SU-DHL-6 (cell line): Measurements from ENCODE around the gene CAMK2D.

Experiments
- H2AFZ ChIP-seq: fragments of 200-600 bp; sonication (generic); 2 replicates; pipeline ENCODE4 v1.6.1; 2014; ENCODE audit warnings: low read depth, mild to moderate bottlenecking, moderate library complexity, mixed read lengths, antibody characterized with exemption, low read length; ENCODE audit not compliant: severe bottlenecking
- H3F3A ChIP-seq: fragments of 200-600 bp; shearing (Covaris generic); 2 replicates; pipeline ENCODE4 v1.6.0; 2016; ENCODE audit warnings: antibody characterized with exemption, mild to moderate bottlenecking; ENCODE audit not compliant: insufficient read depth
- H3K27ac ChIP-seq: fragments of 200-600 bp; sonication (generic); 2 replicates; pipeline ENCODE4 v1.5.1; 2016; ENCODE audit warnings: low read depth, mild to moderate bottlenecking, low read length, moderate library complexity, mixed read lengths
- H3K27me3 ChIP-seq: fragments of 200-600 bp; sonication (generic), shearing (Covaris generic); 2 replicates; pipeline ENCODE4 v1.6.0; 2014; ENCODE audit warnings: mild to moderate bottlenecking, low read length
- H3K36me3 ChIP-seq: fragments of 200-600 bp; sonication (generic); 2 replicates; pipeline ENCODE4 v1.6.1; 2014; ENCODE audit warnings: mild to moderate bottlenecking, low read length, mixed read lengths
- H3K4me2 ChIP-seq: fragments of 300-600, 200-600 bp; shearing (Covaris generic), sonication (generic); 2 replicates; pipeline ENCODE4 v1.6.0; 2014; ENCODE audit warnings: low read length, low read depth, mild to moderate bottlenecking; ENCODE audit not compliant: poor library complexity, severe bottlenecking
- H3K4me3 ChIP-seq: fragments of 200-600 bp; sonication (generic); 2 replicates; pipeline ENCODE4 v1.5.1; 2014; ENCODE audit warnings: antibody characterized with exemption, low read length, mild to moderate bottlenecking, mixed read lengths; ENCODE audit not compliant: insufficient read depth, poor library complexity, severe bottlenecking
- H3K79me2 ChIP-seq: fragments of 200-600 bp; sonication (generic); 2 replicates; pipeline ENCODE4 v1.6.1; 2014; ENCODE audit warnings: mild to moderate bottlenecking, low read length, moderate library complexity; ENCODE audit not compliant: insufficient read depth
- H3K9ac ChIP-seq: fragments of 200-600 bp; sonication (generic); 2 replicates; pipeline ENCODE4 v1.7.0; 2014; ENCODE audit warnings: mild to moderate bottlenecking, low read length
- H3K9me2 ChIP-seq: fragments of 200-600 bp; sonication (generic); replicated peaks from 2 replicates; pipeline ENCODE4 v1.6.1; 2014; ENCODE audit warnings: low read length; ENCODE audit not compliant: insufficient read depth
- H3K9me3 ChIP-seq: fragments of 200-600 bp; sonication (generic); 2 replicates; pipeline ENCODE4 v1.6.1; 2014; ENCODE audit warnings: low read length, mixed read lengths; ENCODE audit not compliant: insufficient read depth
- H4K20me1 ChIP-seq: fragments of 200-600 bp; sonication (generic); 2 replicates; pipeline ENCODE4 v1.6.1; 2014; ENCODE audit warnings: low read depth, mild to moderate bottlenecking, antibody characterized with exemption, low read length, moderate library complexity, mixed read lengths
- EZH2phosphoT487 ChIP-seq: fragments of 200-600 bp; sonication (generic), shearing (Covaris generic); conservative IDR thresholded peaks from 2 replicates; pipeline ENCODE4 v1.6.1; 2018; ENCODE audit warnings: mild to moderate bottlenecking, antibody characterized with exemption, low read length, moderate library complexity, mixed read lengths
- TF ChIP-seq, protein P1 (sequence below): fragments of 200-600 bp; sonication (generic); IDR thresholded peaks from one replicate; pipeline ENCODE4 v1.5.1; 2017; ENCODE audit warnings: antibody characterized with exemption, mild to moderate bottlenecking, low read length, moderate library complexity; ENCODE audit not compliant: insufficient read depth, poor library complexity, severe bottlenecking

The CAMK2D gene

DNA sequence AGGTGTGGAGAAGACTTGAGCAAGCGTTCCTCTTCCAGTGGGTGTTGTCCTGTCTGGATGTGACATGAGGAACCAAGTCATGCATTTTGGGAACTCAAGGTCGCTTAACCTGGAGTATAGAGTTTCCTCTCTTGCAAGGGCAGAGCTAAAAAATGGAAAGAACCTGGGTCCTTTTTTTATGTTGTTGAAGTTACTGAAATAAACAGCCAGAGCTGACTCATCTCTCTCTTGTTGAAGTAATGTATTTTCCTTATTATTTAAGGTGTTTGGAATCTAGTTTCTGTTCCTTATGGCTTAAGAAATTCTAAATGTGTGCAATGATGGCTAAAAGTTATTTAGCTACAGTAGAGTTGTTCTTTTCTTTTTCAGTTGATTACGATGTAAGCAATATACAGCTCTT is 314.5 kb downstream of the CAMK2D start:
- H3F3A ChIP-seq = no peaks in the 10 kb centered on the region
- H3K9ac ChIP-seq = no peak overlapping the region
- no peaks in the 10 kb centered on the region for H4K20me1 ChIP-seq
- no peak overlapping the region for H3K27ac ChIP-seq
- TF ChIP-seq, protein P1, sequence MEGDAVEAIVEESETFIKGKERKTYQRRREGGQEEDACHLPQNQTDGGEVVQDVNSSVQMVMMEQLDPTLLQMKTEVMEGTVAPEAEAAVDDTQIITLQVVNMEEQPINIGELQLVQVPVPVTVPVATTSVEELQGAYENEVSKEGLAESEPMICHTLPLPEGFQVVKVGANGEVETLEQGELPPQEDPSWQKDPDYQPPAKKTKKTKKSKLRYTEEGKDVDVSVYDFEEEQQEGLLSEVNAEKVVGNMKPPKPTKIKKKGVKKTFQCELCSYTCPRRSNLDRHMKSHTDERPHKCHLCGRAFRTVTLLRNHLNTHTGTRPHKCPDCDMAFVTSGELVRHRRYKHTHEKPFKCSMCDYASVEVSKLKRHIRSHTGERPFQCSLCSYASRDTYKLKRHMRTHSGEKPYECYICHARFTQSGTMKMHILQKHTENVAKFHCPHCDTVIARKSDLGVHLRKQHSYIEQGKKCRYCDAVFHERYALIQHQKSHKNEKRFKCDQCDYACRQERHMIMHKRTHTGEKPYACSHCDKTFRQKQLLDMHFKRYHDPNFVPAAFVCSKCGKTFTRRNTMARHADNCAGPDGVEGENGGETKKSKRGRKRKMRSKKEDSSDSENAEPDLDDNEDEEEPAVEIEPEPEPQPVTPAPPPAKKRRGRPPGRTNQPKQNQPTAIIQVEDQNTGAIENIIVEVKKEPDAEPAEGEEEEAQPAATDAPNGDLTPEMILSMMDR = no peak
- TF ChIP-seq EZH2phosphoT487 = no peak
- H3K79me2 ChIP-seq = no peaks in the 10 kb centered on the region
- H3K9me2 ChIP-seq = no peaks in the 10 kb centered on the region
- H3K9me3 ChIP-seq = no peaks in the 10 kb centered on the region
- H3K4me2 ChIP-seq = no peak overlapping the region
- no peaks in the 10 kb centered on the region for H3K36me3 ChIP-seq
- no peak overlapping the region for H2AFZ ChIP-seq
- no peak overlapping the region for H3K4me3 ChIP-seq
- no peaks in the 10 kb centered on the region for H3K27me3 ChIP-seq

DNA sequence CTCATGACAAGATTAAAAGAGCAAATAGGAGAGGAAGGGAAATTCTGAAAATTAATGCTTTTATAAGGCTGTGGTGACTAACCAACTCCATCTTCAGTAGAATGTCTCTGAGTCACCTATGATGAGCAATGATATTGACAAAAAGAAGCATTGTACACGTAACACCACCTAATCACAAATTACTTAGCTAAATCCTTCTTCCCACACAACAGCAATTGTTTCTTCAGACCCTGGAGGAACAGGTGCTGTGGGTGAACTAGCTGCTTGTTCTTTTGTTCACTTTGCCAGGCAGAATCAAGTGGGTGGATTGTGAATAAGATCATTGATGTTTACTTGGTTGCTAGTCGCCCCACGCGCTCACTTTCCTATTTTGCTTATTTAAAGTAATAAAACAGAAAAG is 315.5 kb downstream of the CAMK2D start:
- no peak overlapping the region for H3K4me3 ChIP-seq
- H3K9me2 ChIP-seq = no peaks in the 10 kb centered on the region
- H3K79me2 ChIP-seq = no peaks in the 10 kb centered on the region
- no peak overlapping the region for H2AFZ ChIP-seq
- H4K20me1 ChIP-seq = no peaks in the 10 kb centered on the region
- H3F3A ChIP-seq = no peaks in the 10 kb centered on the region
- H3K9ac ChIP-seq = no peak overlapping the region
- H3K36me3 ChIP-seq = no peaks in the 10 kb centered on the region
- H3K27ac ChIP-seq = no peak overlapping the region
- no peaks in the 10 kb centered on the region for H3K27me3 ChIP-seq
- TF ChIP-seq, protein P1 = no peak
- no peak for TF ChIP-seq EZH2phosphoT487
- H3K9me3 ChIP-seq = no peaks in the 10 kb centered on the region
- H3K4me2 ChIP-seq = no peak overlapping the region

DNA sequence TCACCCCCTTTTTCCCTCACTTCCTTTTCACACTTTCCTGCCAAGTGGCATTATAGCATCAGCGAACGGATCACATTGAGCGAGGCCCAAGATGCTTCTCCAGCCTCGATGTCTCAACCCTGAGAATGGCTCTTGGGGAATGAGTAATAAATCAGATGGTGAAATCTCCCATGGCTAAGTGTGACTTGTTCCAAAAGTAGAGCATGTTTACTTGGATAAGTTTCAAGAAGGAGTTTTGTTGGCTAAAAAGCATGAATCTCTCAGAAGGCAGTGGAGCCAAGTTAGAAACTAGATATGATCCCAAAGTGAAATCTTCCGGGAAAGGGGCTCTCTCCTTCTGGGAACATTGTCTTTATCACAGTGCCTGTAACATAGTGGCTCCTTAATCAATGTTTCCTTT is 316.3 kb downstream of the CAMK2D start:
- H2AFZ ChIP-seq = no peak overlapping the region
- no peaks in the 10 kb centered on the region for H3F3A ChIP-seq
- no peaks in the 10 kb centered on the region for H4K20me1 ChIP-seq

More for the DNA sequence above, 316.3 kb downstream of the CAMK2D start:
- TF ChIP-seq EZH2phosphoT487 = no peak
- TF ChIP-seq, protein P1 = no peak
- Histone ChIP-seq H3K9ac (no peak overlapping the region), H3K27ac (no peak overlapping the region), H3K36me3 (no peaks in the 10 kb centered on the region), H3K9me2 (no peaks in the 10 kb centered on the region), H3K4me2 (no peak overlapping the region), H3K9me3 (no peaks in the 10 kb centered on the region), H3K4me3 (no peak overlapping the region), H3K79me2 (no peaks in the 10 kb centered on the region), H3K27me3 (no peaks in the 10 kb centered on the region)
